Keratinocyte (primary cell): ENCODE results near the gene NDUFA13. TPM values are rescaled to one million over a fixed set of nuclear protein-coding genes. Genes with fewer than 3 reads are reported as not detected.

Experiments used
- DNase-seq: peaks from one replicate; pipeline ENCODE4 v3.0.0-alpha.2; 2011; ENCODE audit warnings: low read depth, missing footprints, low spot score
- FAIRE-seq: peaks from 2 replicates; lab custom pipeline; 2011; peaks lifted over from hg19 to GRCh38; lab: Jason Lieb, UNC
- H2AFZ ChIP-seq: 2 replicates; pipeline ENCODE4 v1.6.0; 2012; ENCODE audit warnings: low read length, control low read depth, inconsistent platforms; ENCODE audit not compliant: control insufficient read depth
- H3K27ac ChIP-seq: 2 replicates; pipeline ENCODE4 v1.5.1; 2011; ENCODE audit warnings: low read length; ENCODE audit not compliant: control insufficient read depth, insufficient read depth
- H3K27me3 ChIP-seq: 3 replicates; pipeline ENCODE4 v1.6.0; 2011; ENCODE audit warnings: low read length; ENCODE audit not compliant: control insufficient read depth, insufficient read depth; ENCODE audit errors: extremely low read depth
- H3K36me3 ChIP-seq, 2 experiments: 2 replicates in 1 of 2; 3 replicates in 1 of 2; pipeline ENCODE4 v1.5.1; 2011; ENCODE audit warnings: low read length in 2 of 2, mild to moderate bottlenecking in 1 of 2; ENCODE audit not compliant: control insufficient read depth in 2 of 2, insufficient read depth in 2 of 2; ENCODE audit errors: extremely low read depth in 1 of 2
- H3K4me1 ChIP-seq: 3 replicates; pipeline ENCODE4 v1.5.1; 2011; ENCODE audit warnings: low read length; ENCODE audit not compliant: control insufficient read depth, insufficient read depth; ENCODE audit errors: extremely low read depth
- H3K4me2 ChIP-seq: 3 replicates; pipeline ENCODE4 v1.6.0; 2011; ENCODE audit warnings: low read depth, low read length; ENCODE audit not compliant: control insufficient read depth, insufficient read depth; ENCODE audit errors: extremely low read depth
- H3K4me3 ChIP-seq, 3 experiments: fragments of 200-600 bp in 1 of 3; sonication (generic) in 1 of 3; 2 replicates in 2 of 3; 3 replicates in 1 of 3; pipeline ENCODE4 v1.5.1; 2011 to 2016; ENCODE audit warnings: low read length in 3 of 3, mild to moderate bottlenecking in 3 of 3, control low read depth in 2 of 3, inconsistent platforms in 1 of 3, low read depth in 1 of 3, mixed read lengths in 1 of 3, mixed run types in 1 of 3, moderate library complexity in 1 of 3; ENCODE audit not compliant: control insufficient read depth in 2 of 3, insufficient read depth in 2 of 3; ENCODE audit errors: extremely low read depth in 1 of 3
- H3K79me2 ChIP-seq: 2 replicates; pipeline ENCODE4 v1.6.0; 2012; ENCODE audit warnings: low read length; ENCODE audit not compliant: control insufficient read depth, insufficient read depth
- H3K9ac ChIP-seq: 3 replicates; pipeline ENCODE4 v1.6.0; 2011; ENCODE audit warnings: low read length; ENCODE audit not compliant: control insufficient read depth, insufficient read depth; ENCODE audit errors: extremely low read depth
- H3K9me1 ChIP-seq: 3 replicates; pipeline ENCODE4 v1.6.0; 2011; ENCODE audit warnings: low read length; ENCODE audit not compliant: control insufficient read depth, insufficient read depth; ENCODE audit errors: extremely low read depth
- H3K9me3 ChIP-seq: 2 replicates; pipeline ENCODE4 v1.5.1; 2012; ENCODE audit warnings: low read depth, low read length; ENCODE audit not compliant: control insufficient read depth
- H4K20me1 ChIP-seq: 3 replicates; pipeline ENCODE4 v1.6.0; 2011; ENCODE audit warnings: low read length; ENCODE audit not compliant: control insufficient read depth, insufficient read depth; ENCODE audit errors: extremely low read depth
- CTCF ChIP-seq, 3 experiments: IDR thresholded peaks in 1 of 3; conservative IDR thresholded peaks in 1 of 3; optimal IDR thresholded peaks in 1 of 3; 2 replicates in 2 of 3; 3 replicates in 1 of 3; pipeline versions ENCODE3 to v1.5.1; 2011; ENCODE audit warnings: low read length in 3 of 3, mild to moderate bottlenecking in 3 of 3, moderate library complexity in 2 of 3, control low read depth in 1 of 3, inconsistent platforms in 1 of 3; ENCODE audit not compliant: insufficient read depth in 2 of 3; ENCODE audit errors: extremely low read depth in 1 of 3
- EZH2 ChIP-seq: IDR thresholded peaks from one replicate; pipeline ENCODE4 v1.6.1; 2012; ENCODE audit warnings: inconsistent platforms, mild to moderate bottlenecking, low read length, moderate library complexity
- dilution Hi-C: fragments of 300-500 bp; cut with MboI; formaldehyde crosslinking; loops from one replicate; pipeline ENCODE4 v1.7.0; 2020; ENCODE audit warnings: low sequenced_read_pairs; ENCODE audit not compliant: extremely low pct_ligation_motif_present
- polyA plus RNA-seq, 5 experiments: library from polyadenylated mRNA; depleted of rRNA in 3 of 5; stranded (reverse) in 3 of 5; stranded (forward) in 1 of 5; unstranded in 1 of 5; fragments of >200 nt; gene quantifications; 1 replicate in 1 of 5; 2 replicates in 3 of 5; 3 replicates in 1 of 5; pipeline versions ENCODE4 v1.2.1 to v1.2.3, GENCODE V29; 2011 to 2012; ENCODE audit warnings: missing spikeins in 2 of 5, low read depth in 1 of 5, low replicate concordance in 1 of 5

NDUFA13 gene
- polyA plus RNA-seq, 1 donor (not counting 4 experiments of a cell fraction or from before 2014, with no cell fraction given): 343 TPM

GRCh38 chr19:19535311-19536191 is 19.5 kb downstream of the NDUFA13 start:
- FAIRE-seq: no peak
- dilution Hi-C loops: no loop called here
- no peaks in the 10 kb centered on the region for H3K9me1 ChIP-seq
- no peak for DNase-seq
- H3K27ac ChIP-seq: no peak overlapping the region
- no peak overlapping the region for H3K4me2 ChIP-seq
- peaks cover 0 to 3% of the 10 kb centered on the region in 2 experiments for H3K36me3 ChIP-seq
- TF ChIP-seq CTCF (optimal IDR thresholded peaks at IDR 0.05 in 1 of 3, IDR thresholded peaks at IDR 0.05 in 1 of 3, conservative IDR thresholded peaks at IDR 0.05 in 1 of 3; ENCODE audit: extremely low read depth in 1 of 3, insufficient read depth in 2 of 3, low read length in 3 of 3) (no peak), EZH2 (no peak)
- no peaks in the 10 kb centered on the region for H3K79me2 ChIP-seq
- H3K9ac ChIP-seq: no peak overlapping the region
- peaks cover 10% of the 10 kb centered on the region for H3K4me1 ChIP-seq
- H3K4me3 ChIP-seq: no peak overlapping the region
- H3K27me3 ChIP-seq: peaks cover 32% of the 10 kb centered on the region
- H3K9me3 ChIP-seq: no peaks in the 10 kb centered on the region
- H4K20me1 ChIP-seq: no peaks in the 10 kb centered on the region
- H2AFZ ChIP-seq: no peak overlapping the region

- DNase-seq (no peak), FAIRE-seq (no peak)
- no peak overlapping the region for H3K9ac ChIP-seq
- H3K4me3 ChIP-seq: peak overlapping the region in 1 of 3 experiments; percentile 37
- no peaks in the 10 kb centered on the region for H3K9me1 ChIP-seq
- no peak overlapping the region for H3K27ac ChIP-seq
- dilution Hi-C loops: no loop called here
- H3K9me3 ChIP-seq: no peaks in the 10 kb centered on the region
- H2AFZ ChIP-seq: no peak overlapping the region
- H3K4me1 ChIP-seq: peaks cover 8% of the 10 kb centered on the region
- no peaks in the 10 kb centered on the region for H4K20me1 ChIP-seq
- TF ChIP-seq CTCF (optimal IDR thresholded peaks at IDR 0.05 in 1 of 3, IDR thresholded peaks at IDR 0.05 in 1 of 3, conservative IDR thresholded peaks at IDR 0.05 in 1 of 3; ENCODE audit: extremely low read depth in 1 of 3, insufficient read depth in 2 of 3, low read length in 3 of 3) (no peak), EZH2 (peak; percentile 41)
- peak overlapping the region; percentile 16 for H3K4me2 ChIP-seq
- H3K79me2 ChIP-seq: no peaks in the 10 kb centered on the region
- H3K27me3 ChIP-seq: peaks cover 37% of the 10 kb centered on the region
- no peaks in the 10 kb centered on the region for H3K36me3 ChIP-seq
These were observed 21.3 kb downstream of the NDUFA13 start for GRCh38 chr19:19537075-19538048.
